Measurements from ENCODE around the gene GART. TPM values are rescaled to one million over a fixed set of nuclear protein-coding genes. Genes with fewer than 3 reads are reported as not detected.
"Not testable (repeated sequence)": the region's sequence is repeated elsewhere in the genome, so short reads cannot be mapped to it uniquely, and the experiment has no call there.

GART gene
- total RNA-seq, 4 donors from 2014 or later, result 35.8 to 61.8 (median 49.0) TPM

GRCh38 chr21:33511639-33512038, 30.3 kb downstream of the GART start:
- 99% methylated on average over 4 of the region's 4 CpGs for WGBS
- intact Hi-C loops (cut with DNase I), result no loop called here
- H3K4me3 ChIP-seq, result no peak overlapping the region
- H3K27ac ChIP-seq (replicated peaks in 1 of 4), result no peak overlapping the region
- no peak for DNase-seq (ENCODE audit: extremely low spot score)
- H3K4me1 ChIP-seq, result peaks cover 0 to 9% (median 0%) of the 10 kb centered on the region in 4 donors
- peaks cover 21 to 93% (median 67%) of the 10 kb centered on the region in 4 donors for H3K36me3 ChIP-seq
- TF ChIP-seq POLR2AphosphoS5 (IDR thresholded peaks at IDR 0.05), result no peak
- TF ChIP-seq, protein P1, sequence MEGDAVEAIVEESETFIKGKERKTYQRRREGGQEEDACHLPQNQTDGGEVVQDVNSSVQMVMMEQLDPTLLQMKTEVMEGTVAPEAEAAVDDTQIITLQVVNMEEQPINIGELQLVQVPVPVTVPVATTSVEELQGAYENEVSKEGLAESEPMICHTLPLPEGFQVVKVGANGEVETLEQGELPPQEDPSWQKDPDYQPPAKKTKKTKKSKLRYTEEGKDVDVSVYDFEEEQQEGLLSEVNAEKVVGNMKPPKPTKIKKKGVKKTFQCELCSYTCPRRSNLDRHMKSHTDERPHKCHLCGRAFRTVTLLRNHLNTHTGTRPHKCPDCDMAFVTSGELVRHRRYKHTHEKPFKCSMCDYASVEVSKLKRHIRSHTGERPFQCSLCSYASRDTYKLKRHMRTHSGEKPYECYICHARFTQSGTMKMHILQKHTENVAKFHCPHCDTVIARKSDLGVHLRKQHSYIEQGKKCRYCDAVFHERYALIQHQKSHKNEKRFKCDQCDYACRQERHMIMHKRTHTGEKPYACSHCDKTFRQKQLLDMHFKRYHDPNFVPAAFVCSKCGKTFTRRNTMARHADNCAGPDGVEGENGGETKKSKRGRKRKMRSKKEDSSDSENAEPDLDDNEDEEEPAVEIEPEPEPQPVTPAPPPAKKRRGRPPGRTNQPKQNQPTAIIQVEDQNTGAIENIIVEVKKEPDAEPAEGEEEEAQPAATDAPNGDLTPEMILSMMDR (IDR thresholded peaks at IDR 0.05), result no peak
- no peak for TF ChIP-seq POLR2A (IDR thresholded peaks at IDR 0.05; ENCODE audit: low read depth)
- TF ChIP-seq EP300 (IDR thresholded peaks at IDR 0.05), result no peak
- H3K27me3 ChIP-seq, result no peaks in the 10 kb centered on the region
- no peaks in the 10 kb centered on the region for H3K9me3 ChIP-seq

DNA sequence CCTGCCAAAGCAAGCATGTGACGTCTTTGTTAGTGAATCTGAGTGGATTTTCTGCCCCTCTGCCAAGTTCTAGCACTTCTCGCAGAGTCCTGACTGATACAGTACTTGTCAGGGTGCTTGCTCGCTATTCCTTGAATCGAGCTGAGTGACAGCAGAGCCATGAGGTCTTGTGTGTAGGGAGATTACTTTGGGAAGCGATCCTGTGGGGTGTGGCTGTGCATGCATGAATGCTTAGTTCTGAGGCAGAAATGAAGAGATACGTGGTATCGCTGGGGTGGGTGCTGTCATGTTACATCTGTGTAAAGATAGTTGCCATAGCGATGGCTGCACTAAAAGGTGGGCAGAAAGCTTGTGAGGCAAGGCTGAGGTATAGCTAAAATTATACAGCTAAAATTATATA, 31.1 kb downstream of the GART start:
- no peak overlapping the region for H3K27ac ChIP-seq (replicated peaks in 1 of 4)
- intact Hi-C loops (cut with DNase I), result no loop called here
- peaks cover 20 to 90% (median 61%) of the 10 kb centered on the region in 4 donors for H3K36me3 ChIP-seq
- TF ChIP-seq POLR2AphosphoS5 (IDR thresholded peaks at IDR 0.05), result no peak
- TF ChIP-seq, protein P1 (IDR thresholded peaks at IDR 0.05), result no peak
- TF ChIP-seq POLR2A (IDR thresholded peaks at IDR 0.05; ENCODE audit: low read depth), result no peak
- no peak for TF ChIP-seq EP300 (IDR thresholded peaks at IDR 0.05)
- no peak overlapping the region for H3K4me3 ChIP-seq
- H3K4me1 ChIP-seq, result peaks cover 0 to 9% (median 0%) of the 10 kb centered on the region in 4 donors
- no peak for DNase-seq (ENCODE audit: extremely low spot score)
- 92% methylated on average over 8 of the region's 8 CpGs for WGBS
- H3K27me3 ChIP-seq, result no peaks in the 10 kb centered on the region
- H3K9me3 ChIP-seq, result no peaks in the 10 kb centered on the region

DNA sequence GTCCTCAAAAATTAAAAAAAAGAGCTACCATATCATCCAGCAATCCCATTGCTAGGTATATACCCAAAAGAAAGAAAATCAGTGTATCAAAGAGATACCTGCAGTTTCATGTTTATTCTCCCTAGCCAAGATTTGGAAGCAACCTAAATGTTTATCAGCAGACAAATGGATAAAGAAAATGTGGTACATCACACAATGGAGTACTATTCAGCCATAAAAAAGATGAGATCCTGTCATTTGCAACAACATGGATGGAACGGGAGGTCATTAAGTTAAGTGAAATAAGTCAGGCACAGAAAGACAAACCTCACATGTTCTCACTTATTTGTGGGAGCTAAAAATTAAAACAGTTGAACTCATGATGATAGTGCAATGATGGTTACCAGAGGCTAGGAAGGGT, 34.9 kb downstream of the GART start:
- WGBS, result 94% methylated on average over 1 of the region's 1 CpG
- H3K27me3 ChIP-seq; DNase-seq (ENCODE audit: extremely low spot score); H3K4me3 ChIP-seq; H3K27ac ChIP-seq (replicated peaks in 1 of 4); H3K9me3 ChIP-seq; intact Hi-C loops (cut with DNase I); H3K4me1 ChIP-seq: not testable (repeated sequence)
- peaks cover 20 to 82% (median 47%) of the 10 kb centered on the region in 4 donors for H3K36me3 ChIP-seq

- WGBS, result 94% methylated on average over 8 of the region's 8 CpGs
- intact Hi-C loops (cut with DNase I), result no loop called here
- Histone ChIP-seq H3K27ac (replicated peaks in 1 of 4) (no peak overlapping the region), H3K36me3 (peaks cover 16 to 70% (median 41%) of the 10 kb centered on the region in 4 donors), H3K9me3 (no peaks in the 10 kb centered on the region), H3K27me3 (no peaks in the 10 kb centered on the region), H3K4me3 (no peak overlapping the region), H3K4me1 (no peaks in the 10 kb centered on the region)
- no peak for DNase-seq (ENCODE audit: extremely low spot score)
- TF ChIP-seq, protein P1 (IDR thresholded peaks at IDR 0.05), result no peak
- TF ChIP-seq POLR2A (IDR thresholded peaks at IDR 0.05; ENCODE audit: low read depth), result no peak
- TF ChIP-seq EP300 (IDR thresholded peaks at IDR 0.05), result no peak
- TF ChIP-seq POLR2AphosphoS5 (IDR thresholded peaks at IDR 0.05), result no peak
These were observed 36.1 kb downstream of the GART start for GRCh38 chr21:33505833-33506232.

DNA sequence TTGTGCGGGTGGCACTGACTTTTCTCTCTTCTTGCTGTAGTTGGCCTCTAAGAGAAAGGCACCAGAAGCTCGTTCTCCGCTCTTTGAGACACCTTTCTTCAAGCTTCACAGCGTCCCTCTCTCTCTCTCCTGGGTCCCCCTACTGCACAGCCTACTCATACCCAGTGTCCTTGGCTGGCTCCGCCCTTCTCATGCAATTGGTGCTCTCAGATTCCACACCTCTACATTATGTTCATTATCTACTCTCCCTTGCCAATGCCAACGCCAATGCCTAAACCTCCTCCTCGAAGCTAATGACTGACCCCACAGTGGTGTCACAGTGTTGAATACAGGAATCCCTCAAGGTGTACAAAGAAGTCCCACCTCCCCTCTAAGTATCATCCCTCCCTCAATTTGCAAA, 45.6 kb downstream of the GART start:
- Histone ChIP-seq H3K9me3 (no peaks in the 10 kb centered on the region), H3K36me3 (no peaks in the 10 kb centered on the region), H3K27ac (replicated peaks in 1 of 4) (no peak overlapping the region), H3K4me1 (peaks cover 0 to 7% (median 3%) of the 10 kb centered on the region in 4 donors), H3K27me3 (no peaks in the 10 kb centered on the region), H3K4me3 (no peak overlapping the region)
- no peak for TF ChIP-seq EP300 (IDR thresholded peaks at IDR 0.05)
- TF ChIP-seq POLR2A (IDR thresholded peaks at IDR 0.05; ENCODE audit: low read depth), result no peak
- TF ChIP-seq POLR2AphosphoS5 (IDR thresholded peaks at IDR 0.05), result no peak
- TF ChIP-seq, protein P1 (IDR thresholded peaks at IDR 0.05), result no peak
- no peak for DNase-seq (ENCODE audit: extremely low spot score)
- intact Hi-C loops (cut with DNase I), result no loop called here
- WGBS, result 70% methylated on average over 7 of the region's 7 CpGs
